COR-L47 (cell line): ENCODE results near the gene STH.

Source experiments
- DNase-seq: peaks from one replicate; lab custom pipeline; 2025; lab: John Stamatoyannopoulos, UW

Gene STH

DNA sequence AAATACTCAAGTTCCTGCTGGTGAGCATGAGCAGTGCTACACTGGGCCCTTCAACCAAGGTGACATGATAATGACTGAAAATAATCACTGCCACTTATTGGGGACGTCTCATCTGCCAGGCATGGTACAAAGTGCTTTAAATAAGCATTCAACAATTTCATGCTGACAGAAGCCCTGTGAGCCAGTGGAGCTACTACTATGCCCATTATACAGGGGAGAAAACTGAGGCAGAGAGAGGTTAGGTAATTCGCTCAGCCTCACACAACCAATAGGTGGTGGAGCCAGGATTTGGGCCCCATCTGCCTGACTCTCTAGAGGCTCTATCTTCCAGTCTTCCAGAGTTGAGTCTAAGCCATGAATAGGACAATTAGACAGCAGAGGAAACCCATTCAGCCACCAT lies 30.3 kb upstream of the STH start:
- no peak for DNase-seq

DNA sequence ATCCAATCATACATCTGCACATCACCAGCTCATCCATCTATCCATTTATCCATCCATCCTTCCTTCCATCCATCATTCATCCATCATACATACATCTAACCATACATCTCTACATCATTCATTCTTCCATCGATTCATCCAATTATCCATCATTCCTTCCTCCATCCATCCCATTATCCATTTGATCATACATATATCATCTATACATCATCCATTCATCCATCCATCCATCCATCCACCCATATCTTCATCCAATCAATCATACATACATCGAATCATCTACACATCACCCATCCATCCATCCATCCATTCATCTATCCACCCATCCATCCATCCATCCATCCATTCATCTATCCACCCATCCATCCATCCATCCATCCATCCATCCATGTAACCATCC lies 29.3 kb upstream of the STH start:
- DNase-seq = no peak

DNA sequence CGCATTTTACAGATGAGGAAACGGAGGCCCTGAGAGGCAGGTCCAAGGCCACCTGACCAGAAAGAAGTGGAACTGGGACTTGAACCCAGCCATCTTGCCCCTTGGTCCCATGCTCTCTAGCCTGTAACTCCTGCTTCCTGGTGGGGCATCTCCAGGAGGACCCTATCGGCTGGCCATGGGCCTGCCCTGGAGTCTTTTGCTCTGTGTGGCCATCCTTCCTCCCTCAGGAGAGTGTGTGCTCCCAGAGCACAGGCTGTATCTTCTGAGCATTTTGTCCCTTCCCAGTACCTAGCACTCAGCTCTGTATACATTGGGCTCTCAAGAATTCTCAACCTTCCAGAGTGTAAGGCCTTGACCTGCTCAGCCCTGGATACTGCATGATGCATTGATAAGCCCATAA lies 28.4 kb upstream of the STH start:
- no peak for DNase-seq

DNA sequence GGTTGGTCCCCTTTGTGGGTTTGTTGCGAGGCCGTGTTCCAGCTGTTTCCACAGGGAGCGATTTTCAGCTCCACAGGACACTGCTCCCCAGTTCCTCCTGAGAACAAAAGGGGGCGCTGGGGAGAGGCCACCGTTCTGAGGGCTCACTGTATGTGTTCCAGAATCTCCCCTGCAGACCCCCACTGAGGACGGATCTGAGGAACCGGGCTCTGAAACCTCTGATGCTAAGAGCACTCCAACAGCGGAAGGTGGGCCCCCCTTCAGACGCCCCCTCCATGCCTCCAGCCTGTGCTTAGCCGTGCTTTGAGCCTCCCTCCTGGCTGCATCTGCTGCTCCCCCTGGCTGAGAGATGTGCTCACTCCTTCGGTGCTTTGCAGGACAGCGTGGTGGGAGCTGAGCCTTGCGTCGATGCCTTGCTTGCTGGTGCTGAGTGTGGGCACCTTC lies 27.3 kb upstream of the STH start:
- DNase-seq = no peak

DNA sequence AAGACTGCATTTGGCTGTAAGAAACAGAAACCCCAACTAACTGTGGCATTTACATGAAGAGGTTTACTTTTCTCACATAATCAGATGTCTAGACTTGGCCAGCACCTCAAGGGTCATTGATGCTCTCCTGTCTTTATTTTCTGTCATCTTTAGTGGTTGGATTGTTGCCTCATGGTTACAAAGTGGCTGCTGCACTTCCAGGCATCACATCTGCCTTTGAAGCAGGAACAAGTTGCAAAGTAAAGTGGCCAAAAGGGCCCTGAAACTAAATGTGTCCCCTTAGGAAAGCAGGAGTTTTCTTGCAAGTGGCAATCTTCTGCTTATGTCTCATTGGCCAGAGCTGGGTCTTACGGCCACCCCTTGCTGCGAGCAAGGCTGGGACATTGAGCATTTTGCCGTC lies 26.5 kb upstream of the STH start:
- no peak for DNase-seq

GRCh38 chr17:45973099-45973780 lies 25.8 kb upstream of the STH start:
- no peak for DNase-seq

DNA sequence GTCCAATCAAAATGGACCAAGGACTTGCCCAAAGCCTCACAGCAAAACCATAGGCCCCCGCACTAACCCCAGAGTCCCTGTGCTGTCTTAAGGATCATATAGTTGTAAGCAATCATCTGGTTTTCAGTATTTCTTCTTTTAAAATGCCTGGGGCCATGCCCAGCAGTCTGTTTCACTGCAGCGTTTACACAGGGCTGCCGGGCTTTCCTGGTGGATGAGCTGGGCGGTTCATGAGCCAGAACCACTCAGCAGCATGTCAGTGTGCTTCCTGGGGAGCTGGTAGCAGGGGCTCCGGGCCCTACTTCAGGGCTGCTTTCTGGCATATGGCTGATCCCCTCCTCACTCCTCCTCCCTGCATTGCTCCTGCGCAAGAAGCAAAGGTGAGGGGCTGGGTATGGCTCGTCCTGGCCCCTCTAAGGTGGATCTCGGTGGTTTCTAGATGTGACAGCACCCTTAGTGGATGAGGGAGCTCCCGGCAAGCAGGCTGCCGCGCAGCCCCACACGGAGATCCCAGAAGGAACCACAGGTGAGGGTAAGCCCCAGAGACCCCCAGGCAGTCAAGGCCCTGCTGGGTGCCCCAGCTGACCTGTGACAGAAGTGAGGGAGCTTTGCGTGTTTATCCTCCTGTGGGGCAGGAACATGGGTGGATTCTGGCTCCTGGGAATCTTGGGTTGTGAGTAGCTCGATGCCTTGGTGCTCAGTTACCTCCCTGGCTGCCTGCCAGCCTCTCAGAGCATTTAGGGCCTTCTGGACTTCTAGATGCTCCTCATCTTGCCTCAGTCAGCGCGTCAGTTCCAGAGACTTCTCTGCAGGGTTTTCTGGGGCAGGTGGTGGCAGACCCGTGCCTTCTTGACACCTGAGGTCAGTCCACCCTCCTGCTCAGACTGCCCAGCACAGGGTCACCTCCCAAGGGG lies 24.8 kb upstream of the STH start:
- no peak for DNase-seq

GRCh38 chr17:45974916-45975630 lies 24.0 kb upstream of the STH start:
- no peak for DNase-seq

- DNase-seq = no peak
Observed at GRCh38 chr17:45975640-45976295, 23.3 kb upstream of the STH start.

GRCh38 chr17:45976391-45976754 lies 22.7 kb upstream of the STH start:
- no peak for DNase-seq

DNA sequence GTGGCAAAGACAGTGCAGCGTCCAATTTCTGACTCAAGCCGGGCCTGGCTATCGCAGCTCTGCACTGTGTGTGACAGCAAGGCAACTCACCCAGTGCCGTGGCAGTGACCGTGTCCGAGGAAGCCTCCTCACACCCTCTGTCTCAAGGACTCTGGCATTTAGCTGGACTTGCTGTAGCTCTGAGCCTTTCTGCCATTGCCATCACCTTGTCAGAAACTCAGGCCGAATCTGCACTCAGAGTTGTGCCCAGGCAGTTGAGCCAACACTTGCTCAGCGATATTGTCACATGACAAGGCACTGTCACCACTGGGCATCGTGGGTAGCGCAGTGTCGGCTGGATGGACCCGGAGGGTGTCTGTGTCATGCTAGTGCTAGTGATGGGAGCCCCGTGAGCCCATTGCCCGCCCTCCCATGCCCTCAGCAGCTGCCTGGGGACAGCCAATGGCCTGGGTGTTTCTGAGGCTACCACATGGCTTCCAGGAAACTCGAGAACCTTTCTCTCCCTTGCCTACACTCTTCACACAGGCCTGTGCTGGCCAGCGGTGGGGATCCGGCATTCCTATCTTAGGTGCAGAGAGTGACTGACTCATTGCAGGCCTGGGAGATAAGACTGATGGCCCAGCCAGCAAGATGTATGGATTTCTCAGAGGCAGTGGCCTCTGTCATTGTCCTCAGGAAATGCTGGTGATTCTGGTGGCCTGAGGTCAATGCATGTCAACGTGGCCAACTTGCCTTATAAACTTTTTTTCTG lies 22.1 kb upstream of the STH start:
- no peak for DNase-seq

DNA sequence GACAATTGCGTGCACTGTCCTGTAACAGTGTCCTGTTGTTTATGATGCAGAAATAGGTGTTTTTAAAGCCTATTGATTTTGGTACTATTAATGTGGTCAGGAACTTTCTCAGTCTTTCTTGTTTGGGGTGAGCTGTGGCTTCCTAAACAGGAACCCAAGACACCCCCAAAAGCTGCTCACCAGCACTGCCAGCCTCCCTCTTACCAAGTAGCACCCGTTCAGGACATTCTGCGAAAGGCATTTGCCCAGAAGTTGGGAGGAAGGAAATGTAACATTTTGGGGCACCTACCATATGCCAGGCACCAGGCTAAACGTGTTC lies 21.6 kb upstream of the STH start:
- no peak for DNase-seq

DNA sequence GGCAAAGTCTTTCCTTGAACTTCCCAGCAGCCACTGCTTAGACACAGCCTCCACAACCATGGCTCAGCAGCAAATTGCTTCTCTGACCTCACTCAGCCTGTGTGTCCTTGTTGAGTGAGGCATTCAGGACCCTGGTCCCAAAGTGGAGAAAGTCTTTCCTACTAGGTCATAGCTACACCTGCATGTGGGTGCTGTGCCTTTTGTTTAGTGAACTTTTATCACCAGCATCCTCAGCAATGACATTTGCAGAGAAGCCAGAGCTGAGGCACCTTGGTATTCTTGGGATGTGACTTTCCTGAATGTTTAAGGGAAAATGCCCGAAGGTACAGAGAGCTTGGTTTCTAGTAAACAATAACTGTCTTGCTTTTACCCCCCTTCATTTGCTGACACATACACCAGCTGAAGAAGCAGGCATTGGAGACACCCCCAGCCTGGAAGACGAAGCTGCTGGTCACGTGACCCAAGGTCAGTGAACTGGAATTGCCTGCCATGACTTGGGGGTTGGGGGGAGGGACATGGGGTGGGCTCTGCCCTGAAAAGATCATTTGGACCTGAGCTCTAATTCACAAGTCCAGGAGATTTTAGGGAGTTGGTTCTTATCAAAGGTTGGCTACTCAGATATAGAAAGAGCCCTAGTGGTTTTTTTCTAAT lies 20.9 kb upstream of the STH start:
- no peak for DNase-seq

DNA sequence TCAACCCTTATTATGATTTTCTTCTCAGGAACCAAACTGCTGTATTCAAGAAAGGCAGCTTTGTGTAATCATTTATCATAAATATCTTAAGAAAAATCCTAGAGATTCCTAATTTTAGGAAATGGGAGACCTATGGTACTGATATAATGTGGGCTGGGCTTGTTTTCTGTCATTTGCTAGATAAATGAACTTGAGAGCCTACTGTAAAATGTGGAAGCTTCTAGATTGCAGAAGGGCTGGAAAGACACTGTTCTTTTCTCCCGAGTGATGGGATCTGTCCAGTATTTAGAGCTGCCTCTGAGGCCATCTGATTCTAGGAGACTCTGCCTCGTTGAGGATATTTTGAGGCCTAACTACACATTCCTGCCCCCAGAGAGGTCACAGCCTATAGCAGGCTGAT lies 19.9 kb upstream of the STH start:
- DNase-seq = no peak

DNA sequence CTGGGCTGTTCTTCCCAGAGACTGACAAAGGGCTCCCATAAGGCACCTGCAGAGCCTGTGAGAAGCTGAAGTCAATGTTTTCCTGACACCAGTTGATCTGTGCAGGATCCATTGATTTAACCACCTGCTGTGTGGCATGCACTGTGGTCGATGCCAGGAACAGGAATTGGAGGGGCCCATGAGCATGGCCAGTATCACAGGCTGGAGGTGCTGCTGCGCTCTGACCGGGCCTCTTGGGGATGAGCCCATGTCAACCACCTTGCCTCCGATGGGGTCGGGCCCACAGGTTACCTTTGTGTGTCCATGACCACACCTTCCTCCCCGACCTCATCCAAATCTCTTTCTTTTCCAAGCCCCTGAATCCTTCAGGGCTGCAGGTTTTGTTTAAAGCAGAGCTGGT lies 18.2 kb upstream of the STH start:
- no peak for DNase-seq

- DNase-seq = no peak
Observed at GRCh38 chr17:45981306-45981705, 17.7 kb upstream of the STH start.

- DNase-seq = no peak
Observed at GRCh38 chr17:45982791-45983613, 16.0 kb upstream of the STH start.

DNA sequence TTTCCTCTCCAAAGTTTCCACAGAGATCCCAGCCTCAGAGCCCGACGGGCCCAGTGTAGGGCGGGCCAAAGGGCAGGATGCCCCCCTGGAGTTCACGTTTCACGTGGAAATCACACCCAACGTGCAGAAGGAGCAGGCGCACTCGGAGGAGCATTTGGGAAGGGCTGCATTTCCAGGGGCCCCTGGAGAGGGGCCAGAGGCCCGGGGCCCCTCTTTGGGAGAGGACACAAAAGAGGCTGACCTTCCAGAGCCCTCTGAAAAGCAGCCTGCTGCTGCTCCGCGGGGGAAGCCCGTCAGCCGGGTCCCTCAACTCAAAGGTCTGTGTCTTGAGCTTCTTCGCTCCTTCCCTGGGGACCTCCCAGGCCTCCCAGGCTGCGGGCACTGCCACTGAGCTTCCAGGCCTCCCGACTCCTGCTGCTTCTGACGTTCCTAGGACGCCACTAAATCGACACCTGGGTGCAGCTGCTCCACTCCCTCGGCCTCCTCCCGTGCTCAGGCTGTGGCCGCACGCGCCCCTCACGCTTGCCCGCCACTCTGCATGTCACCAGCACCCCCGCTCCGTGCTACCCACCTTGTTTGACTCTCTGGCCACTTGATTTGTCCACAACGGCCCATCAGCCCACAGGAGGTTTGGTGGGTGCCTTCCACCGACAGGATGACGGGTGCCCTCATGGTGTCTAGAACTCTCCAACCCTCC lies 15.3 kb upstream of the STH start:
- no peak for DNase-seq

DNA sequence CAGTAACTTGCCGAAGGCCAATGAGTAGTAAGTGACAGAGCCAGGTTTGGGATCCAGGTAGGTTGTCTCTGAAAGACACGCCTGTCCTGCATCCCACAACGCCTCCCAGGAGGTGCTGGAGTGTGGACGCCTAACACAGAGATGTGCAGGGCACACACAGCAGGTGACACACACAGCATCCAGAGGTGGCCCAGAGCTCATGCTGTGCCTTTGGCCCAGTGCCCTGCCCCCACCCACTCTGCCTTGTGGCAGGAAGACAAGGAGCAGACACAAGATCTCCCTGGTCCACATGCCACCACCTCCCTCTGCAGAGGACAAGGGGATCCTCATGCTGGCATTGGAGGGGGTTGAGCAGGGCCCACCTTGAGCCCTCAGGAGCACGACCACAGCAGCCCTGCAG lies 14.7 kb upstream of the STH start:
- DNase-seq = no peak

DNA sequence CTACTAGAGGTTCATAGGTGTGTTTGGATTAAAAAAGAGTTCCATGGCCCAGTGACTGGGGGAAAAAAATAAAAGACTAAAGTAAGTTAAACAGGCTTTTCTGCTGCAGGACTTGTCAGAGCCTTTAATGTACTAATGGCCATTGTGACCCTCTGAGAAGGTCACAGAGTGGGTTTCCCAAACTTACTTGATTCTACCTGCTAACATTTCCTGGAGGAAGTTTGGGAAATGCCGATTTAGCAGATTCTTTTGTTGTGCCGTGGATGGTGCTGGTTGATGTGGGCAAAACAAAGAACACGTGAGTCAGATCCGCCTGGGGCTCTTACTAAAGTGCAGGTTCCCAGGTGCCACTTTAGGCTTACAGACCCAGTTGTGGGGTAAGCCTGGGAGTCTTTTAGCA lies 13.6 kb upstream of the STH start:
- DNase-seq = no peak
